Measurements from ENCODE around the gene HOXA13. TPM values are rescaled to one million over a fixed set of nuclear protein-coding genes. Genes with fewer than 3 reads are reported as not detected.

The HOXA13 gene
- total RNA-seq, 3 donors from 2014 or later (not counting 1 experiment from before 2014, with no cell fraction given), result not detected

DNA sequence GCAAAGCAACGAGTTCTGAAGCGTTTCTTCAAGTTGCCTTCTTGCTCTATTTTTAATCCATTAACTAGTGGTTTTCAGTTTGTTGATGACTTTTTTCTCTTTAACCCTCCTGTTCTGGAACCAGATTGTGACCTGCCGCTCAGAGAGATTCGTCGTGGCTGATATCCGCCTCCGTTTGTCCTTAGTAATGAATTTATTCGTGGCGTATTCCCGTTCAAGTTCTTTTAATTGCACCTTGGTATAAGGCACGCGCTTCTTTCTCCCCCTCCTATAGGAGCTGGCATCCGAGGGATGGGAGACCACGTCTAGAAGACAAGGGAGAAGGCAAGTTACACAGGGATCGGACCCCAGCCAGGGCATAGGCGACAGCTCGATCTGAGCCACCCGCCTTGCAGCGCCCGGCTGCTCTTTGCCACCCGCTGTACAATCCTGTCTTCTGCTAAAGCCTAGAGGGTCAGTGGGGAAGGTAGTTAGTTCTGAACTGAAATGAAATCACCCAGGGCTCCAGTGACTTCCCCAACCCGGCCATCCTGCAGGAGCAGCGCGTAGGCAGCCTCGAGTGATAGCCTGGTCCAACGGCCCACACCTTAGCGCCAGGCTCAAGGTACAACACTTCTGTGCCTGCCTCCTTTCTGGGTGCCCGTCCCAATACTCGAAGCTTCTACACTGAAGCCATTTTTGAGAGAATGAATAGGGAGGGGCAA, 1.6 kb downstream of the HOXA13 start:
- Histone ChIP-seq H3K36me3 (ENCODE audit: control insufficient read depth, insufficient read depth, low read length) (no peaks in the 10 kb centered on the region), H3K9me3 (ENCODE audit: control insufficient read depth, insufficient read depth, low read length) (no peaks in the 10 kb centered on the region), H3K4me1 (ENCODE audit: control insufficient read depth, insufficient read depth, low read length) (peaks cover 37% of the 10 kb centered on the region), H3K27ac (ENCODE audit: low read length) (no peak overlapping the region), H3K4me3 (ENCODE audit: low read length) (no peak overlapping the region), H3K27me3 (ENCODE audit: control insufficient read depth, insufficient read depth, low read length) (peaks cover 85% of the 10 kb centered on the region)
- no peak for TF ChIP-seq CTCF (IDR thresholded peaks at IDR 0.05)
- no peaks in the 10 kb centered on the region for H3K9me3 Mint-ChIP-seq
- H3K27me3 Mint-ChIP-seq (ENCODE audit: low read depth in 2 of 2), result peaks cover 78 to 87% of the 10 kb centered on the region in 2 donors
- H3K4me3 Mint-ChIP-seq, result peak overlapping the region; percentile 79
- H3K27ac Mint-ChIP-seq, result peak overlapping the region in 1 of 2 donors; percentile 34
- DNase-seq (peak in 1 of 2 donors; percentile 13), ATAC-seq (no peak)
- H3K36me3 Mint-ChIP-seq, result no peaks in the 10 kb centered on the region
- peaks cover 18 to 34% of the 10 kb centered on the region in 2 donors for H3K4me1 Mint-ChIP-seq
- WGBS (ENCODE audit: insufficient coverage), result 15% methylated on average over 29 of the region's 29 CpGs
- intact Hi-C loops (cut with micrococcal nuclease), result loop anchor here (5.0 kb wide), 2 partner anchors 879 to 899 kb away; no protein-coding TSS in a partner anchor

GRCh38 chr7:27197137-27198042, 2.5 kb downstream of the HOXA13 start:
- intact Hi-C loops (cut with micrococcal nuclease), result loop anchor here (5.0 kb wide), 2 partner anchors 880 to 900 kb away; no protein-coding TSS in a partner anchor
- DNase-seq (no peak), ATAC-seq (no peak)
- H3K27me3 Mint-ChIP-seq (ENCODE audit: low read depth in 2 of 2), result peaks cover 72 to 79% of the 10 kb centered on the region in 2 donors
- H3K4me3 Mint-ChIP-seq, result peak overlapping the region; percentile 26
- Histone ChIP-seq H3K9me3 (ENCODE audit: control insufficient read depth, insufficient read depth, low read length) (no peaks in the 10 kb centered on the region), H3K4me1 (ENCODE audit: control insufficient read depth, insufficient read depth, low read length) (peaks cover 44% of the 10 kb centered on the region), H3K27me3 (ENCODE audit: control insufficient read depth, insufficient read depth, low read length) (peaks cover 83% of the 10 kb centered on the region), H3K4me3 (ENCODE audit: low read length) (no peak overlapping the region), H3K27ac (ENCODE audit: low read length) (no peak overlapping the region), H3K36me3 (ENCODE audit: control insufficient read depth, insufficient read depth, low read length) (no peaks in the 10 kb centered on the region)
- H3K27ac Mint-ChIP-seq, result peak overlapping the region in 1 of 2 donors; percentile 34
- H3K36me3 Mint-ChIP-seq, result no peaks in the 10 kb centered on the region
- H3K9me3 Mint-ChIP-seq, result no peaks in the 10 kb centered on the region
- TF ChIP-seq CTCF (IDR thresholded peaks at IDR 0.05), result no peak
- WGBS (ENCODE audit: insufficient coverage), result 20% methylated on average over 17 of the region's 18 CpGs
- H3K4me1 Mint-ChIP-seq, result peaks cover 24 to 38% of the 10 kb centered on the region in 2 donors

GRCh38 chr7:27196287-27196767, 3.6 kb downstream of the HOXA13 start:
- no peak overlapping the region for H3K27ac Mint-ChIP-seq
- Histone ChIP-seq H3K27me3 (ENCODE audit: control insufficient read depth, insufficient read depth, low read length) (peaks cover 85% of the 10 kb centered on the region), H3K9me3 (ENCODE audit: control insufficient read depth, insufficient read depth, low read length) (no peaks in the 10 kb centered on the region), H3K4me1 (ENCODE audit: control insufficient read depth, insufficient read depth, low read length) (peaks cover 41% of the 10 kb centered on the region), H3K4me3 (ENCODE audit: low read length) (no peak overlapping the region), H3K36me3 (ENCODE audit: control insufficient read depth, insufficient read depth, low read length) (no peaks in the 10 kb centered on the region), H3K27ac (ENCODE audit: low read length) (no peak overlapping the region)
- peak overlapping the region; percentile 26 for H3K4me3 Mint-ChIP-seq
- H3K36me3 Mint-ChIP-seq, result no peaks in the 10 kb centered on the region
- peak; percentile 73 to 89 for DNase-seq
- WGBS (ENCODE audit: insufficient coverage), result 1% methylated on average over 6 of the region's 6 CpGs
- H3K4me1 Mint-ChIP-seq, result peaks cover 28 to 32% of the 10 kb centered on the region in 2 donors
- TF ChIP-seq CTCF (IDR thresholded peaks at IDR 0.05), result peak; percentile 92
- intact Hi-C loops (cut with micrococcal nuclease), result loop anchor here (1.0 to 5.0 kb wide), 5 partner anchors 380 to 901 kb away; no protein-coding TSS in a partner anchor
- peak in 2 of 3 donors; percentile 36 to 38 for ATAC-seq
- peaks cover 71 to 79% of the 10 kb centered on the region in 2 donors for H3K27me3 Mint-ChIP-seq (ENCODE audit: low read depth in 2 of 2)
- H3K9me3 Mint-ChIP-seq, result no peaks in the 10 kb centered on the region

Measured in natural killer cell (primary cell).